Left lung (tissue), 10 donors: ENCODE results near the gene FCHSD1. TPM values are rescaled to one million over a fixed set of nuclear protein-coding genes. Genes with fewer than 3 reads are reported as not detected.
A peak's percentile ranks its signal among the peaks of the same experiment; 100 is the strongest.
"Not testable (repeated sequence)": the region's sequence is repeated elsewhere in the genome, so short reads cannot be mapped to it uniquely, and the experiment has no call there.

Source experiments
- ATAC-seq: fragments of 200-7000 bp; cut with Tn5 transposase; one replicate; pipeline ENCODE4 v1.9.1; 2020; ENCODE audit warnings: moderate library complexity
- DNase-seq, 4 donors: peaks; one replicate each; pipeline ENCODE4 v3.0.0-alpha.2; 2013 to 2020
- H3K27ac ChIP-seq, 2 donors: fragments of 200-600 bp; sonication (generic) in 1 of 2; one replicate each; pipeline versions ENCODE4 v1.5.0 to v1.8.0; 2020 to 2021
- H3K27me3 ChIP-seq, 2 donors: fragments of 200-600 bp; sonication (generic) in 1 of 2; one replicate each; pipeline versions ENCODE4 v1.5.0 to v1.8.0; 2020 to 2021
- H3K36me3 ChIP-seq, 2 donors: fragments of 200-600 bp; sonication (generic) in 1 of 2; one replicate each; pipeline versions ENCODE4 v1.5.0 to v1.8.0; 2020 to 2021
- H3K4me1 ChIP-seq, 2 donors: fragments of 200-600 bp; one replicate each; pipeline ENCODE4 v1.8.0; 2021
- H3K4me3 ChIP-seq, 2 donors: fragments of 200-600 bp; sonication (generic) in 1 of 2; one replicate each; pipeline versions ENCODE4 v1.5.0 to v1.8.0; 2020 to 2021; ENCODE audit warnings: mild to moderate bottlenecking in 1 of 2
- H3K9me3 ChIP-seq, 2 donors: fragments of 200-600 bp; sonication (generic) in 1 of 2; one replicate each; pipeline versions ENCODE4 v1.5.0 to v1.8.0; 2020 to 2021
- CTCF ChIP-seq, 2 donors: fragments of 200-600 bp; sonication (generic) in 1 of 2; IDR thresholded peaks; one replicate each; pipeline versions ENCODE4 v1.5.0 to v1.8.0; 2021; ENCODE audit warnings: antibody characterized with exemption in 2 of 2
- intact Hi-C, 2 donors: fragments of 100-400 bp; cut with DNase I; formaldehyde crosslinking; loops; one replicate each; pipeline versions ENCODE4 v1.11.2 to v1.14.2; 2022
- polyA plus RNA-seq, 6 donors: library from polyadenylated mRNA; unstranded; fragments of 120-200 nt; gene quantifications; one replicate each; pipeline ENCODE4 v1.2.1, GENCODE V29; 2013; ENCODE audit not compliant: insufficient read length in 6 of 6
- total RNA-seq, 2 donors: library from RNA; stranded (reverse); fragmentation: NEBNext Ultra II Directional; extraction: Animal tissue kit (Norgen Biotek cat#: 25700); gene quantifications; one replicate each; pipeline ENCODE4 v1.2.1, GENCODE V29; 2021
- donor health status: DM: no; HTN: yes; CAD: no.
- donor health status: DM: no; HTN: no; CAD: no.

Gene FCHSD1
- total and polyA plus RNA-seq, 8 donors, result 17.4 to 29.7 (median 21.3) TPM

GRCh38 chr5:141615991-141616720, 35.1 kb downstream of the FCHSD1 start:
- ATAC-seq (no peak), DNase-seq (no peak)
- no peaks in the 10 kb centered on the region for H3K9me3 ChIP-seq
- intact Hi-C loops, result no loop called here
- peak overlapping the region in 1 of 2 donors; percentile 98 for H3K4me3 ChIP-seq
- peak overlapping the region in 1 of 2 donors; percentile 99 for H3K27ac ChIP-seq
- peaks cover 0 to 75% of the 10 kb centered on the region in 2 donors for H3K4me1 ChIP-seq
- TF ChIP-seq CTCF (IDR thresholded peaks at IDR 0.05), result no peak
- H3K27me3 ChIP-seq, result no peaks in the 10 kb centered on the region
- H3K36me3 ChIP-seq, result peaks cover 0 to 21% of the 10 kb centered on the region in 2 donors

GRCh38 chr5:141613344-141613743, 37.9 kb downstream of the FCHSD1 start:
- intact Hi-C loops, result no loop called here
- TF ChIP-seq CTCF (IDR thresholded peaks at IDR 0.05), result no peak

GRCh38 chr5:141611289-141611688, 39.9 kb downstream of the FCHSD1 start:
- ATAC-seq (no peak), DNase-seq (no peak)
- Histone ChIP-seq H3K9me3 (no peaks in the 10 kb centered on the region), H3K27ac (no peak overlapping the region), H3K36me3 (peaks cover 0 to 8% of the 10 kb centered on the region in 2 donors), H3K27me3 (no peaks in the 10 kb centered on the region), H3K4me3 (no peak overlapping the region), H3K4me1 (peaks cover 0 to 100% of the 10 kb centered on the region in 2 donors)
- TF ChIP-seq CTCF (IDR thresholded peaks at IDR 0.05), result no peak
- intact Hi-C loops, result no loop called here

More at GRCh38 chr5:141613344-141613743, 37.9 kb downstream of the FCHSD1 start:
- H3K4me1 ChIP-seq, result peaks cover 0 to 97% of the 10 kb centered on the region in 2 donors
- no peak for DNase-seq
- no peak overlapping the region for H3K27ac ChIP-seq
- no peak for ATAC-seq
- no peaks in the 10 kb centered on the region for H3K27me3 ChIP-seq
- no peak overlapping the region for H3K4me3 ChIP-seq
- H3K9me3 ChIP-seq, result no peaks in the 10 kb centered on the region
- H3K36me3 ChIP-seq, result peaks cover 0 to 8% of the 10 kb centered on the region in 2 donors

- intact Hi-C loops, DNase-seq, ATAC-seq, H3K27me3 ChIP-seq, H3K4me3 ChIP-seq, H3K9me3 ChIP-seq, H3K36me3 ChIP-seq: not testable (repeated sequence)
- peaks cover under 1 to 100% of the 10 kb centered on the region in 2 donors for H3K4me1 ChIP-seq
- H3K27ac ChIP-seq, result peak overlapping the region in 1 of 2 donors; percentile 93
Measured at GRCh38 chr5:141609921-141610320, 41.3 kb downstream of the FCHSD1 start.

- Histone ChIP-seq H3K9me3 (no peaks in the 10 kb centered on the region), H3K4me1 (peaks cover 5 to 100% of the 10 kb centered on the region in 2 donors), H3K27me3 (no peaks in the 10 kb centered on the region), H3K27ac (peak overlapping the region in 1 of 2 donors; percentile 93), H3K36me3 (peaks cover 0 to 8% of the 10 kb centered on the region in 2 donors), H3K4me3 (no peak overlapping the region)
- ATAC-seq (no peak), DNase-seq (no peak)
- no peak for TF ChIP-seq CTCF (IDR thresholded peaks at IDR 0.05)
- intact Hi-C loops, result no loop called here
Measured at GRCh38 chr5:141609044-141609443, 42.2 kb downstream of the FCHSD1 start.
